Neuron (in vitro differentiated cells): ENCODE data around the gene SFT2D2.

Source experiments
- H2AFZ ChIP-seq: one replicate; pipeline ENCODE4 v1.6.1; 2013; ENCODE audit warnings: low read depth, mild to moderate bottlenecking, inconsistent platforms, low read length, moderate library complexity
- H3K27me3 ChIP-seq: one replicate; pipeline ENCODE4 v1.6.1; 2013; ENCODE audit warnings: low read length; ENCODE audit not compliant: insufficient read depth
- H3K36me3 ChIP-seq: one replicate; pipeline ENCODE4 v1.6.1; 2013; ENCODE audit warnings: low read length; ENCODE audit not compliant: insufficient read depth
- H3K4me1 ChIP-seq: one replicate; pipeline ENCODE4 v1.6.1; 2013; ENCODE audit warnings: low read length; ENCODE audit not compliant: insufficient read depth
- H3K4me3 ChIP-seq: 2 replicates; pipeline ENCODE4 v1.5.1; 2013; ENCODE audit warnings: mild to moderate bottlenecking, low read length, moderate library complexity
- H3K9me3 ChIP-seq: one replicate; pipeline ENCODE4 v1.6.1; 2013; ENCODE audit warnings: low read length

SFT2D2 gene

GRCh38 chr1:168287237-168287664, 61.4 kb downstream of the SFT2D2 start:
- Histone ChIP-seq H3K36me3 (no peaks in the 10 kb centered on the region), H3K27me3 (no peaks in the 10 kb centered on the region), H3K9me3 (no peaks in the 10 kb centered on the region), H3K4me3 (no peak overlapping the region), H2AFZ (no peak overlapping the region), H3K4me1 (no peaks in the 10 kb centered on the region)

- H3K36me3 ChIP-seq = no peaks in the 10 kb centered on the region
- no peaks in the 10 kb centered on the region for H3K4me1 ChIP-seq
- no peak overlapping the region for H2AFZ ChIP-seq
- no peak overlapping the region for H3K4me3 ChIP-seq
- H3K9me3 ChIP-seq = no peaks in the 10 kb centered on the region
- H3K27me3 ChIP-seq = no peaks in the 10 kb centered on the region
Observed at GRCh38 chr1:168288311-168289052, 62.7 kb downstream of the SFT2D2 start.

- no peak overlapping the region for H2AFZ ChIP-seq
- H3K4me3 ChIP-seq = no peak overlapping the region
- no peaks in the 10 kb centered on the region for H3K4me1 ChIP-seq
- H3K36me3 ChIP-seq = no peaks in the 10 kb centered on the region
- H3K9me3 ChIP-seq = no peaks in the 10 kb centered on the region
- H3K27me3 ChIP-seq = no peaks in the 10 kb centered on the region
Observed at GRCh38 chr1:168291222-168291837, 65.5 kb downstream of the SFT2D2 start.

DNA sequence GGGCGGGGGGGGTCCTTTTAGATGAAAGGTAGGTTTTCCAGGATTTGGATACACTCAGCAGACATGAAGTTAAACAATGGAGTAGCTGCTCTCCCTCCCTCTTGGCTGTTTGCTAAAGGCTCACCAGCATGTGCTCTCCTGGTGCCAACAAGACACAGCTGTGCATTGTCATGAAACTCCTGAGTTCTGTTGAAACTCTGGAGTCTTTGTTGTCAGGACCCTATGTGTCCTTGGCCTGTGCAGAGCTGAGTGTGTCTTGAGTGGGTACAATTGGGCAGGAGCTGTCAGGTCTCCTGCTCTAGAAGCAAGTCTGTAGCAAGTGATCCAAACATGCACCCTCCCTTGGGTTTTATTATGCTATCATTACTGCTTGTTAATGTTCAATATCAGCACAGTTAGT, 67.6 kb downstream of the SFT2D2 start:
- no peaks in the 10 kb centered on the region for H3K9me3 ChIP-seq

DNA sequence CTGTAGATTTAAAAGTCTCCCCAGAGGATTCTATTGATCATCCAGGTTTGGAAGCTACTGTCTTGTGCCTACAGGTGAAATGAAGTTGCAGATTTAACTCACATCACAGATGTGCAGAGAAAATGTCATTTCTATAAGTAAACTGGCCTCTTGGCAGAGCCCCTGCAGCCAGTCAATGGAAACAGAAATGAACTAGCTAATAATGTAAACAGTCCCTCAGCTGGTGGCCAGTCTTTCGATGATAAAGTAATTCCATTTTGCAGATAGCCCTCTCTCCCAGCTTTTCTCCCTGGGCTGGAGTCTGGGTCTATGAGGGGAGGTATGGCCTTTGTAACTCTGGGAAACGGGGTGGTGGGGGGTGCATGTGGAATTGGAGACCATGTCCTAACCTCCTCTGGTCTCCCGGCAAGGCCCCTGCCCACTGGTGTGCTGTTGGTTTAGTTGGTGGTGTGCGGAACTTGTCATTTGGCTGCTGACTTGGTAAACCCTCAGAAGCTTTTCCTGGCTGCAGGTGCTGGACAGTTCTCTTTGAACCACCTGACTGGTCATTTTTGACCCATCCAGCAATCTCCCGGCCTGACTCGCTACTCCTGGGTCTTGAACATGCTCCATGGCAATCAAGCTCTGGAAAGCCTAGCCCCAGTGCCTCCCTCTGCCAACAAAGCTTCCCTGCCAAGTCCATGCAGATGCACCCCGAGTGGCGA, 69.8 kb downstream of the SFT2D2 start:
- Histone ChIP-seq H2AFZ (no peak overlapping the region), H3K4me3 (no peak overlapping the region), H3K9me3 (no peaks in the 10 kb centered on the region), H3K4me1 (no peaks in the 10 kb centered on the region), H3K27me3 (no peaks in the 10 kb centered on the region), H3K36me3 (no peaks in the 10 kb centered on the region)

More for the DNA sequence above, 67.6 kb downstream of the SFT2D2 start:
- no peaks in the 10 kb centered on the region for H3K4me1 ChIP-seq
- H3K4me3 ChIP-seq = no peak overlapping the region
- H2AFZ ChIP-seq = no peak overlapping the region
- no peaks in the 10 kb centered on the region for H3K36me3 ChIP-seq
- no peaks in the 10 kb centered on the region for H3K27me3 ChIP-seq

DNA sequence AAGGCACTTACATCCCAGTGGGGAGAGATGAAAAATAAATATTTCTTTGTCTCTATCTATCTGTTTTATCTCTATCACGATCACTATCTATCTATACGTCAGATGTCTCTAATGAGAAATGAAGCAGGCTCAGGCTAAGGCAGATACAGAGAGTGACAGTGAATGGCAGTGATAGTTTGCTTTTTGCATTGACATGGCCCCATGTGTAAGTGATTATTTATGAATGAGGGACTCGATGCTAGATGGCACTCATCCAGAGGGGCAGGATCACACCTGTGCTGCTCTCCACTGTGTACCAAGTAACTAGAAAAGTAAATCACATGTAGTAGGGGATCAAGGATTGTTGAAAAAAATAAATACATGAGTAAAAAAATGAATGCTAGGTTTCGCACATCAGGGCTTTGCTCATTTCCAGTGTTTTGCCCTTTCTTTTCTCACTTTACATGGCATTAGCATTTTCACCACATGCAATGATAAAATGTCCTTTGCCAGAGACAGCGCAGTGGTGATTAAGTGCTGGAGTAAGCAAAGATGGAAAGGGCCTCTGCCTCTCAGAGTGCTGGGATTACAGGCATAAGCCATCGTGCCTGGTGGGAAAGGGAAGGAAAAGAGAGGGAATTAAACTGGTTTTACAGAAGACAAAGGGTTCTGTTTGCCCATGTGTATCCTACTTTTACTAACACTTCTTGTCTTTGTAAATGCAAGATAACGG, 71.4 kb downstream of the SFT2D2 start:
- Histone ChIP-seq H2AFZ (no peak overlapping the region), H3K4me3 (no peak overlapping the region), H3K9me3 (no peaks in the 10 kb centered on the region), H3K27me3 (no peaks in the 10 kb centered on the region), H3K36me3 (no peaks in the 10 kb centered on the region), H3K4me1 (no peaks in the 10 kb centered on the region)

GRCh38 chr1:168298446-168298845, 72.6 kb downstream of the SFT2D2 start:
- Histone ChIP-seq H3K36me3 (no peaks in the 10 kb centered on the region), H3K9me3 (no peaks in the 10 kb centered on the region), H3K27me3 (no peaks in the 10 kb centered on the region), H2AFZ (no peak overlapping the region), H3K4me1 (no peaks in the 10 kb centered on the region), H3K4me3 (no peak overlapping the region)

DNA sequence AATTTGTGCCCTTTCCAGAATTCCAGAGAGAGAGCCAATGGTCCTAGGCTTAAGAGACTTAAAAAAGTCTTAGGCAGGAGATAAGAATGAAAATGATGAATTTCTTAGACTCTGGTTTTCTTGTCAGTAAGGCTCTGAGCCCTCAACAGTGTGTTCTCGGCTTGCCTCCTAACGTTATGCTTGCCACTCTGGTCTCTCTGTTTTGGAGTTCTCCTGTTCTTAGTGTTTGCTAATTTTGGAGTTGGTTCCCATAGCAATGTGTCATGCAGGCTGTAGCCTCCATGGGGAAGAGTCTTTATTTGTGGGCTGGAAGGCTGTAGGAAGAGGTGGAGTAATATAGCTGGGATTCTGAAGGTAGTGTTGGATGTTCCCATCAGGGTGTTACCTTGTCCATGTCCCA, 74.8 kb downstream of the SFT2D2 start:
- Histone ChIP-seq H3K4me3 (no peak overlapping the region), H3K27me3 (no peaks in the 10 kb centered on the region), H2AFZ (no peak overlapping the region), H3K36me3 (no peaks in the 10 kb centered on the region), H3K4me1 (no peaks in the 10 kb centered on the region), H3K9me3 (no peaks in the 10 kb centered on the region)

GRCh38 chr1:168301664-168302320, 76.0 kb downstream of the SFT2D2 start:
- Histone ChIP-seq H3K36me3 (no peaks in the 10 kb centered on the region), H3K4me3 (no peak overlapping the region), H3K27me3 (no peaks in the 10 kb centered on the region), H3K4me1 (no peaks in the 10 kb centered on the region), H2AFZ (no peak overlapping the region), H3K9me3 (no peaks in the 10 kb centered on the region)
